HTR-8/SVneo (cell line): Measurements from ENCODE around the gene ZC3H10.
"Not testable (repeated sequence)": the region's sequence is repeated elsewhere in the genome, so short reads cannot be mapped to it uniquely, and the experiment has no call there.

Experiments
- DNase-seq: peaks from one replicate; pipeline ENCODE4 v3.0.0; 2011; ENCODE audit warnings: low spot score, mixed read lengths; ENCODE audit not compliant: insufficient read length
- FAIRE-seq: peaks from 2 replicates; lab custom pipeline; 2011; peaks lifted over from hg19 to GRCh38; lab: Jason Lieb, UNC

The ZC3H10 gene

DNA sequence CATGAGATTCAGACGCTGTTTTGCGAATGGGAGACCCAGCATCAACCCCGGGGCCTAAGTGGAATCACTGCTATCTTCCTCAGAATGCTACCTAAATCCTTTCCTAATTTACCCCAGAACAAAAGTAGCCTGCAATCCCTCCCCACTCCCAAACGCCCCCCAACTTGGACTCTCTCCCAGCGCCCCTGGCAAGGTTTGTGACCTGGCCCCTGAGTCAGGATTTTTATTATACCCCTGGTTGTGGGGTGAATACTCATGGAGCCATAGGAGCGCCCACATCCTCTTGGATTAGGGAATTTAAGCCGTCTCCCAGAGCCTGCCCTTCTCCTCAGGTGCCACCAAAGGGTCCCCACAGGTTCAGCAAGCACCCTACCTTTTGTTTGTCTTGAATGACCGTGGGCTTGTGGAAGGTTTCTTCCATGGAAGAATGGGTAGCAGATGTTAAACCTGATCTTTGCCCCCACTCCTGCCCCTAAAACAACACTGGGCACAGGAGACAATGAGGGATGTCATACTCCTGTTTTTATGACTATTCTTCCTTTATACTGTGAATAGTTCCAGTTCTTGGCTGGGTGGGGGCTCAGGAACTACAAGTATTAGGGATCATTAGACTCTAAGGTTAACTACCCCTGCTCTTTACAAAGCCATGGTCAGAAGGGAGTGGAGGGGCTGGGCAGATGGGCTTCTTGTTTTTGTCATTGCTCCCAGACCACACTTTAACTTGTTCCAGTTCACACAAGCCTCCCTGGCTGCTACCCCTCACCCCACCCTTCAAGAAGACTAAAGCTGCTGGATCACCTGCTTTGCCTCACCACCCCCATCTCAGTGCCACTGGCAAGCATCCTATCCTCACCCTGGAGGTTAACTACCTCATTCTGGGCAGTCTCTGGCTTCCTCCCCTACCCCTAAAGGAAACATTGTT, 35.0 kb downstream of the ZC3H10 start:
- FAIRE-seq (no peak), DNase-seq (no peak)

DNA sequence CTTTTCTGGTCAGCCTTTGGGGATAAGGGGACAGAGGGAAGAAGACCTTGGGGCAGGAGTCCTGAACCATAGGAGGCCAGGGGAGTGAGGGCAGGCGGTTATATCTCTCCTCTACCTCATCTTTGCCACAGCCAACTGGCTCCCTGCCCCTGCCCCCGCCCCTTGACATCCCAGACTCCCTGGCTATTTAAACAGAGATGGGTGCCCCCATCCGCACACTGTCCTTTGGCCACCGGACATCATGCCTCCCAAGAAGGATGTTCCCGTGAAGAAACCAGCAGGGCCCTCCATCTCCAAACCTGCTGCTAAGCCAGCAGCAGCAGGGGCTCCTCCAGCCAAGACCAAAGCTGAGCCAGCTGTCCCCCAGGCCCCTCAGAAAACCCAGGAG, 35.6 kb downstream of the ZC3H10 start:
- FAIRE-seq, result no peak
- no peak for DNase-seq

DNA sequence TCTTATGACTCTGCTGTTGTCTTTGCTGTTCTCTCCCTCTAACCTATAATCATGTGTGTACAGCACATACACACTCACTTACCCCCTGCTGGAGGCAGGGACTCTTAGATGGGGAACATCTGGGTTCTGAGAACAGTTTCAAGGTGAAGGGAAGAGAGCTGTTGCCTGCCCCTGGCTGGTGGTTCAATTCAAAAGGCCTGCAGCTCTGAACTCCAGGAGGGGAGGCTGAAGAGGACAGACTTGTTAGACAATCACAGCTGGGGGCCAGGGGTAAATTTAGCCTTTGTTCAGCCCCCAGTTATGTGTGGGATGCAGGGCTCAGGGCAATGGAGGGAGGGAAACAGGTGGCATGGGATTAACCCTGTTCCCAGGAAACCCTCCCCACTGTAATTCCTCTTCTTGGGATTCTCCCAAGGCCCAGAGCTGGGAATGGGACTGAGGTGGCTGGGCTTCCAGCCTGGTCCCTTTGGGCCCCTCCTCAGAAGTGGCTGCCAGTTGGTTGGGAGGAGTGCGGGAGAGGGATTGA, 36.2 kb downstream of the ZC3H10 start:
- DNase-seq (no peak), FAIRE-seq (no peak)

DNA sequence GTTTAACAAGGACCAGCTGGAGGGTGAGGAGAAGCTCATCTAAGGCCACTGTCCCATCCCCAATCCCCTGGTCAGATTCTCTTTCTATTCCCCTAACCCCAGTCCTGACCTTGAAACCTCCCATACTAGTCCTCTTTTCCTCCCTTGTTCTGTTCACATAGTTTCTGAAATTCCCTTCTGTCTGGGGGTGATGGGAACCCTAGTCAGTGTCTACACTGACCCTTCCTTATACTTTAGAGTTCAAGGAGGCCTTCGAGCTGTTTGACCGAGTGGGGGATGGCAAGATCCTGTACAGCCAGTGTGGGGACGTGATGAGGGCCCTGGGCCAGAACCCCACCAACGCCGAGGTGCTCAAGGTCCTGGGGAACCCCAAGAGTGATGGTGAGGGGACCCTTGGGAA, 36.8 kb downstream of the ZC3H10 start:
- DNase-seq (no peak), FAIRE-seq (no peak)

DNA sequence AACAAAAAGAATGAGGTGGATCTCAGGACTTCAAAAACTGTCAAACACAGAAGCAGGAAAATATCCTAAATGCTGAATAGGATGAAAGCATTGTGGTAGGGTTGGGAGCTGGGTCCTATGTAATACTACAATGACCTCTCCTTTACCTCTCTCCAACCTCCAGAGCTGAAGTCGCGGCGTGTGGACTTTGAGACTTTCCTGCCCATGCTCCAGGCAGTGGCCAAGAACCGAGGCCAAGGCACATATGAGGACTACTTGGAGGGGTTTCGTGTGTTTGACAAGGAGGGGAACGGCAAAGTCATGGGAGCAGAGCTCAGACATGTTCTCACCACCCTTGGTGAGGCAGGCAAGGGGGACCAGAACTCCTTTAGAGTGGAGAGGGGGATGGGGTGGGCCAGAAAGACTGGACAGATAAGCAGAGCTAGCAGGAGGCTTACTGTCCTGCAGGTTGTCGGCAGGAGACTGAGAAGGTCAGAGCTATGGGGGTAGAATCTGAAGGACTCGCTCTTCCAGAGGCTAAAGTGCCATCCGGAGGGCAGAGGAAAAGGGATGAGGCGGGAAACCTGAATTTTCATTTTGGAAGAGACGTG, 37.3 kb downstream of the ZC3H10 start:
- no peak for DNase-seq
- FAIRE-seq, result no peak

DNA sequence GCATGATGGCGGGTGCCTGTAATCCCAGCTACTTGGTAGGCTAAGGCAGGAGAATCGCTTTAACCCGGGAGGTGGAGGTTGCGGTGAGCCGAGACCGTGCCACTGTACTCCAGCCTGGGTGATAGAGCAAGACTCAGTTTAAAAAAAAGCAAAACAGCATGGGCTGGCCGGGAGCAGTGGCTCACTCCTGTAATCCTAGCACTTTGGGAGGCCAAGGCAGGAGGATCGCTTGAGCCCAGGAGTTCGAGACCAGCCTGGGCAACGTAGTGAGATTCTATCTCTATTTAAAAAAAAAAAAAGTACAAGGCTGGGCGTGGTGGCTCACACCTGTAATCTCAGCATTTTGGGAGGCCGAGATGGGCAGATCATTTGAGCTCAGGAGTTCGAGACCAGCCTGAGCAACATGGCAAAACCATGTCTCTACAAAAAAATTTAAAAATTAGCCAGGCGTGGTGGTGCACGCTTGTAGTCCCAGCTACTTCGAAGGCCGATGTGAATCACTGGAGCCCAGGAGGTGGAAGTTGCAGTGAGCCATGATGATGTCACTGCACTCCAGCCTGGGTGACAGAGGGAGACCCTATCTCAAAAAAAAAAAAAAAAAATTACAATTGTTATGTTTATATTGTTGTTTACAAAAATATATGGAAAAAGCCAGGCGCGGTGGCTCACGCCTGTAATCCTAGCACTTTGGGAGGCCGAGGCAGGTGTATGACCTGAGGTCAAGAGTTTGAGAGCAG, 38.6 kb downstream of the ZC3H10 start:
- FAIRE-seq, DNase-seq: not testable (repeated sequence)

DNA sequence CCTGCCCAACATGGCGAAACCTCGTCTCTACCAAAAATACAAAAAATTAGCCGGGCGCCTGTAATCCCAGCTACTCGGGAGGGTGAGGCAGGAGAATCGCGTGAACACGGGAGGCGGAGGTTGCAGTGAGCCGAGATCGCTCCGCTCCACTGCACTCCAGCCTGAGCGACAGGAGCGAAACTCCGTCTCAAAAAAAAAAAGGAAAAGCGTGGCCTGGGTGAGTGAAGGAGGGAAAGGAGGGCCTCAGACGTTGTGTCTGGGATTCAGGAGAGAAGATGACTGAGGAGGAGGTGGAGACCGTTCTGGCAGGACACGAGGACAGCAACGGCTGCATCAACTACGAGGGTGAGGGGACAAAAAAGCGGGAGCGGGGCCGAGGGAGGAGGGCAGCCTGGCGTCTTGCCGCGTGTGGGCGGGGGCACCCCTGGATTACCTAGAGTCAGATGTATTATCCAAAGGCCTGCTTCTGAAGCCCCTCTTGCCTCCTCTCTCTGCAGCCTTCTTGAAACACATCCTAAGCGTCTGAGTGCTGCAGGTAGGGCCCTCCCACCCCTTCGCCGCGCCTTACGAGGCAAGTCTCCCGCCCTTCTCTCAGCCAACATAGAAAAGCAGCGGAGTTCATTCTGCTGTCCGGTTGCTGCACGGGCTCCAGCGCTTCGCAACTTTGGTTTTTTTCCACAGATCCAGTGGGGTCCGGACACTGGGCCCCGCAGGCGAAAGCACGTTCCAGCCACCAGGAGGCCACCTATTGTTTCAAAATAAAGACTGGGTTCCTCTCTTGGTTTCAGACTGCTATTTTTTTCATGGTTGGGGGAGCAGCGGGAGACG, 39.3 kb downstream of the ZC3H10 start:
- DNase-seq (peak; percentile 74), FAIRE-seq (no peak)

DNA sequence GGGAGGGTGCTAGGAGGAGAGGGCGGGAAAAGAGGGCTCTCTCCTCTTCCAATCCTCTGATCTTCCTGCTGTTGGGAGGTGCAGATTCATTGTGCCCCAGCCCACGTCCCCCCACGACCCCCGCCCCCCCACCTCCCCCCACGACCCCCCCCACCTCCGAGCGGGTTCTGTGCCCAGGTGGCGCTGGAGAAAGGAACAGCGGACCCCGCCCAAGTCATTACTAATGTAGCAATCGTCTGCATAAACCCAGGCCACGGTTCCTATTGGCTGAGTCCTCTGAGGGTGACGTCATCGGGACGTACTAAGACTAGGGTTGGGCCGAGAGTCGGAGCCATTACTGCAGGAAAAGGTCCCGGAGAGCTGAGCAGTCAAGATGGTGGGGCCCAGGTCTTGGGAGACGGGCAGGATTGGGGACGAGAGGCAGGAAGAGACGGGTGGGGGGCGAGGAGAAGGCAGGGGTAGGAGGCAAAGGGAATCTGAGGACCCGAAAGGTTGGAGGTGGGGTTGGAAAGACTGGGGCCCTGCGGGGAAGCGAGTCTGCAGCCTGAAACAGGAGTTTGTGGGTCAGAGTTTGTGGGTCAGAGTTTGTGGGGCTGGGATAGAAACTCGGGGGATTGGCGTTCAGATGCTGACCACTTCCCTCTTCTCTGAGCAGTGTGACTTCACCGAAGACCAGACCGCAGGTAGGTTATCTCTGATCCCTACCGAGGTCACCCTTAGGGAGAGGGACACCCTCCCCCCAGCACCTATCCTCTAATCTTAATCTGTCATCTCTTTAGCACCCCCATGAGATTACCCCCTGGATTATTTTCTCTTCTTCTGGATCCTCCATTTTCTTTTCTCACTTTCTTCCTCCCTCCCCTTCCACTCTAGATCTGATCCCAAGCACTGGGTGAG, 40.2 kb downstream of the ZC3H10 start, which contains the start of gene MYL6:
TSS of gene MYL6 (plus strand) at position 331 of the 897 bp plus-strand sequence. CDS start at position 374, 43 bp downstream.
- FAIRE-seq, result peak; percentile 48
- DNase-seq, result peak; percentile 95

DNA sequence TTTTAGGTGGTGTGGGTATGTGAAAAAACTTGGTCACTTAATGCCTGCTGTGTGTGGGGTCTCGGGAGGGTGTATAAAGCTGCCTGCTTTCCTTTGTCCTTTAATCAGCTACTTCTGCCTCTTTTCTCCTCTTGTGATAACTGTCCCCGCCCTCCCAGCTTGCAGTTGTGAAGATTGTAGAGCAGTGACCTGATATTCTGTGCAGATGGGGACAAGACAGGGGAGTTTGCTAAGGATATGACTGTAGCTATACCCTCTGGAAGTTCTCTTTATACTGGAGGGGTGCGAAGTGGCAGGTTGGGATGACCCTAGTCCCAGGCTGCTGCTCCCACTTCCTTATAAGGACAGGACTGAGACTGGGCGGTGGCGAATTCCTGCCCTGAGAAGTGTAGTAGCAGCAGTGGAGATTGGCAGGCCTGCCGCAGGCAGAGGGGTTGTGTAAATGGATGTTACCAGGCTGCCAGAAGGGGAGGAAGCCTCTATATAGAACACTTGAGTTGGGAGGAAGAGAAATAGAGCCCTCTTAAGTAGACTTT, 40.9 kb downstream of the ZC3H10 start:
- DNase-seq (peak; percentile 45), FAIRE-seq (no peak)

DNA sequence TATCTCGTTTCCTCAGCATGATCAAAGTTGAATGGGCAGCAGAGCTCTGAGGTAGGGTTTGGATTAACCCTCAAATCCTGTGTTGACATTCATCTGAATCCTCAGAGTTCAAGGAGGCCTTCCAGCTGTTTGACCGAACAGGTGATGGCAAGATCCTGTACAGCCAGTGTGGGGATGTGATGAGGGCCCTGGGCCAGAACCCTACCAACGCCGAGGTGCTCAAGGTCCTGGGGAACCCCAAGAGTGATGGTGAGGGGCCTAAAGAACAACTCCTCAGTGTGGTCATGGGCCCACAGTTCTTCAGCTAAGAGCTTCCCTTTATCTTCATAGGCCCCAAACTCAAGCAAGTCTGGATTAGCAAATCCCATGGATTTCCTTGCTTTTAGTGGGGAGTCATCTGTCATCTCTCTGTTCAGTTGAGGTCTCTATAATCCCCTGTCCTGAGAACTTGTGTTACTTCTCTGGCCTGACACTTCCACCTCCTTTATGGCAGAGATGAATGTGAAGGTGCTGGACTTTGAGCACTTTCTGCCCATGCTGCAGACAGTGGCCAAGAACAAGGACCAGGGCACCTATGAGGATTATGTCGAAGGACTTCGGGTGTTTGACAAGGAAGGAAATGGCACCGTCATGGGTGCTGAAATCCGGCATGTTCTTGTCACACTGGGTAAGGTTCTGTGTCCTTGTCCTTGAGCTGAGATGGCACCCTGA, 41.6 kb downstream of the ZC3H10 start:
- no peak for DNase-seq
- no peak for FAIRE-seq

DNA sequence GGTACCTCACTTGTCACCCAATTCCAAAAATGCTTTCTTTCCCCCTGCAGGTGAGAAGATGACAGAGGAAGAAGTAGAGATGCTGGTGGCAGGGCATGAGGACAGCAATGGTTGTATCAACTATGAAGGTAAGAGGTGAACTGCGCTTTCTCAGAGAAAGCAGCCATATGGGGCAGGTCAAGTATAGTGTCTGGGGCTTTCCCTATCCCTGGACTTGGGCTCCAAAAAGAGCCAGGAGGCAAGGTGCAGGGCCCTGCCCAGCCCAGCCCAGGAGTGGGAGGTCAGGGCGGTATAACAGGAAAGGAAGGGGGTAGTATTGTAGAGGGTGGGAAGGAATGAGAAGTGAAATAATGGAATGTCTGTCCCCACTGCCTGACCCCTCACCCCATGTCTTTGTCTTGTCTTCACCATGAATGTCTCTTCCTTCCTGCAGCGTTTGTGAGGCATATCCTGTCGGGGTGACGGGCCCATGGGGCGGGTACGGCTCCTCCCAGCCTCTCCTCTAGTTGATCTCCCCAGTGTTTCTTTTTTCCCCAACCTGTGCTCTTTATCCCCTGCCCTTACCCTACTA, 42.2 kb downstream of the ZC3H10 start:
- DNase-seq (no peak), FAIRE-seq (no peak)

DNA sequence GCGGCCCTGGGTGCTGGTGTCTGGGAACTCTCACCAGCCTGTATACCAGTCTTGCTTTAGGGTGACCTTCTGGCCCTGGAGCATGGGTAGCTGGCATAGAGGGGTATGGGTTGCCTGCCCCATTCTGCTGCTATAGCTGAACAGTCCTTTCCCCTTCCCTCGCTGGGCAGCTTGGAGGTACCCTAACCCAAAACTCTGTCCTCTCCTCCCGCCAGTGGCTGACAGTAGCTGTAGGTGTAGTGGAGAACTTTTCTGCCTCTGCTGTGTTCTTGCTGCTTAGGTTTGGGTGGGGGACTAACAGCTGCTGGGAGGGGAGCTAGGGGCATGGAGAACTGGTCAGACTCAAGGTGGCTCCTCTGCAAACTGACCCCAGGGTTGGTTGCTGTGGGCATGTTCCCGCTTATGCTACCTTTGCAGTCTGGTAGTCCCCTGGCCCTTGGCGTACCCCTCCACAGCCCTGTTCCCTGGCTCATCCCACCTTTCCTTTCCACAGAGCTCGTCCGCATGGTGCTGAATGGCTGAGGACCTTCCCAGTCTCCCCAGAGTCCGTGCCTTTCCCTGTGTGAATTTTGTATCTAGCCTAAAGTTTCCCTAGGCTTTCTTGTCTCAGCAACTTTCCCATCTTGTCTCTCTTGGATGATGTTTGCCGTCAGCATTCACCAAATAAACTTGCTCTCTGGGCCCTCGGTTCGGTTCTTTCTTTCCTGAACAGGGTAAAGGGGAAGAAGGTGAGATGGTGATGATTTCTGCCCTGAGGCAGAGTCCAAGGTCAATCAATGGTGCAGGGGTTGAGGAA, 43.0 kb downstream of the ZC3H10 start:
- FAIRE-seq, result no peak
- DNase-seq, result no peak

DNA sequence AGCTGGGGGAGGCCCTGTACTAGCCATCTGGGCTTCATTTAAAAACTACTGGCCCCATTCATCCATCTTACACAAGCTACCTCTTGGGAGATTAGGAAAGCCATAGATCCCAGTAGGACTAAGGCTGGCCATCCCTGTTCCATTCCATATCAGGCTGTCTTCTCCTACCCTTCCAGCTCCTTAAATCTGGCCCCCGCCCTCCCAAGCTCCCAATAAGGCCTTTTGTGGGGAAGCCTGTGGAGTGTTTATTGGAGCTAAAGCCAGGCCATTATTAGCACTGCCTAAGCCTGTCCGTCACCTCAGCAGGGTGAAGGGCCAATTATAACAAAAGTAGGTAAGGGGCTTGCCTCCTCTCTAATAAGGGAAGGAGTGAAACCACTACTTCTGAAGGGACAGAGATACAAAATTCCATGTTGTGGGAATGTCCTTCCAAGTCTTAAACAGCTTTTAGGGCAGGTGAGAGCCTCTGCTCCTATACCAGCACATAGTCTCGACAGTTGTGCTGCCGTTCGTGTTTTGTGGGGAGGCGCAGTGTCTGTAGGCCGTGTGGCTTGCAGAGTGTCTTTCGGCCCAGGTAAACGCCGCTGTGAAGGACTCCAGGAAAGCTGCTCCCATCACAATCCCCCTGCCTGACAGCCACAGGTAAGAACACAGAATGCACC, 43.8 kb downstream of the ZC3H10 start:
- no peak for FAIRE-seq

DNA sequence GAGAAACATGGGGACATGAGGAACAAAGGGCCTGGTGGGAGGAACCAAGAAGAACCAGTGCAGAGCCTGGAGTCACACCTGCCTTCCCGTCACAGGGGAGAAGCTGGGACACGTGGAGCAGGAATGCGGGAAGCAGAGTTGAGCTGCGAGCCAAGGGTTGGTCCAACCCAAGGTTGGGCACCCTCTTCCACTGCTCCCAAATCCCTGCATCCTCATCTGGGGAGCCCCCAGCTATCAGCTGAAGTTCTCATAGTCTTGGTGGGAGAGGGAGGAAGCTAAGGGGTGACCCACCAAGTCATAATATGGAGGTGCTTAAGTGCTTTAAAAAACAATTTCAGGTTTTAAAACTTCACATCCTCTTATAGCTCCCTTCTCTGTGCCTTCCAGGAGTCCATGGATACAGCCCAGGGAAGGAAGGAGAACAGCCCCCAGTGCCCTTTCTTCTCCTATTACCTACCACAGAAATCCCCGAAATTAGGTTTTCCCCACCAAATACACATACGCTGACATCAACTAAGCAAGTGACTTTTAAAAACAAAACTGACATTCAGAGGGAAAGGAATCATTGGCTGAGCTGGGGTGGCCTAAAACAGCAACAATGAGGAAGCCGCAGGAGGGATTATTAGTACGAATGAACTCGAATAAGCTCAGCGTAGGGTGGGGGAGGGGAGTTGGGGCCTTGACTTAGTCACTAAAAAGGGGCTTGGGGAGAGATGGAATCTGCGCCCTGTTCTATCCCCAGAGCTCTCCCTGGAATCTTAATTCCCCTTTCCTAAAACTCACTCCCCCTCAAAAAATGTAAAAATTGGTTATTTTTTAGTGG, 44.6 kb downstream of the ZC3H10 start:
- no peak for FAIRE-seq
- DNase-seq, result no peak

More for the DNA sequence above, 43.8 kb downstream of the ZC3H10 start:
- DNase-seq, result no peak

DNA sequence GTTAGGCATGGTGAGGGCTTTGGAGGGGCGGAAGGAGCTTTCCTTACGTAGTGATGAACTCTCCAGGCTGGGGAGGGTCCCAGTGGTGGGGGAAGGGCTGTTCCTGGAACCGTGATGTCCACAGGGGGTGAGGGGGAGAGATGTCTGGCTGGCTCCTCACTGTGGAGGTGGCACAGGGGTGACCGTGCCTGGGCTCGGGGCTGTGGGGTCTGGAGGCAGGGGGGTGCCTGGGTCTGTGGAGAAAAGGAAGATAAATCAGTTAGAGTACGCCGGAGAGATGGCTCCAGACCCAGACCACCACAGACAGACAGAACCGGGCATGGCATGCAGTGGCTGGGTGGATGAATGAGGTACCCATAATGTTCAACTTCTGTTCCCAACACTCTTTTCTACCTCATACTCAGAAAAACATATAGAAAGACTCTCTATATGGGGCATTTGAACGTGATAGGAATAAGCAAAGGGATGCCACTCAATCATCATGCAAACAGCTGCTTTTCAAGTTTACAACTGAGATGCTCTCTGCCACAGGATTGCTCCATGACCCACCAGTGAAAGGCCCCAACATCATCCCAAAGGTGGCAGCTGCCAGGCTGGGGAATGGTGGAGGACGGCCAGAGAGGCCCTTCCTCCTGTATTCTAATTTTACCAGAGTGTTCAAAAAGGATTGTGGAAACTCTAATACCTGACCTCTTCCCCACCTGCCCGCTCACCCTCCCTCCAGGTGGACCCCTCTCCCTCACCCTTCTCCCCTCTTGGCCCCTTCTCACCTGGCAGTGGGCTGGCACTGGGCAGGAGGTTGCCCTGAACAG, 45.7 kb downstream of the ZC3H10 start:
- FAIRE-seq (no peak), DNase-seq (no peak)
